HL-60 (cell line): Measurements from ENCODE around the gene C14orf180.

Experiments
- DNase-seq, 2 experiments: peaks; one replicate each; pipeline ENCODE4 v3.0.0-alpha.2; 2010 to 2020; ENCODE audit warnings: low read depth in 1 of 2, low spot score in 1 of 2
- H3K27ac ChIP-seq: fragments of 250-450 bp; sonication (Bioruptor Pico); replicated peaks from 2 replicates; pipeline ENCODE4 v1.5.1; 2020; ENCODE audit warnings: mild to moderate bottlenecking, moderate library complexity
- H3K27me3 ChIP-seq: fragments of 250-450 bp; sonication (Bioruptor Pico); 2 replicates; pipeline ENCODE4 v1.5.1; 2021; ENCODE audit warnings: mild to moderate bottlenecking, moderate library complexity; ENCODE audit not compliant: insufficient read depth, poor library complexity, severe bottlenecking
- H3K4me3 ChIP-seq: replicated peaks from 2 replicates; pipeline ENCODE4 v1.5.1; 2011; ENCODE audit warnings: mild to moderate bottlenecking, control low read depth, low read length; ENCODE audit not compliant: insufficient read depth
- CTCF ChIP-seq: IDR thresholded peaks from one replicate; pipeline ENCODE4 v1.5.1; 2011; ENCODE audit warnings: low read length, control low read depth, inconsistent platforms; ENCODE audit not compliant: insufficient read depth
- GABPA ChIP-seq: IDR thresholded peaks from 2 replicates; pipeline ENCODE4 v1.6.1; 2012; ENCODE audit warnings: low read depth
- POLR2AphosphoS5 ChIP-seq: IDR thresholded peaks from 2 replicates; pipeline ENCODE4 v1.6.1; 2012; ENCODE audit warnings: low read depth
- REST ChIP-seq: IDR thresholded peaks from 2 replicates; pipeline ENCODE4 v1.6.1; 2012; ENCODE audit warnings: low read depth; ENCODE audit not compliant: insufficient replicate concordance
- SPI1 ChIP-seq: IDR thresholded peaks from 2 replicates; pipeline ENCODE4 v1.6.1; 2012; ENCODE audit warnings: low read depth, mild to moderate bottlenecking, borderline replicate concordance

C14orf180 gene

GRCh38 chr14:104580961-104581360 lies 1.4 kb downstream of the C14orf180 start:
- DNase-seq = no peak
- TF ChIP-seq REST (no peak), GABPA (no peak), SPI1 (no peak), POLR2AphosphoS5 (no peak), CTCF (no peak)
- H3K27me3 ChIP-seq = no peaks in the 10 kb centered on the region
- H3K27ac ChIP-seq = no peak overlapping the region
- no peak overlapping the region for H3K4me3 ChIP-seq

GRCh38 chr14:104581521-104581920 lies 2.0 kb downstream of the C14orf180 start:
- no peak overlapping the region for H3K4me3 ChIP-seq
- no peak for DNase-seq
- H3K27me3 ChIP-seq = no peaks in the 10 kb centered on the region
- no peak for TF ChIP-seq CTCF
- TF ChIP-seq GABPA = no peak
- no peak for TF ChIP-seq REST
- no peak for TF ChIP-seq POLR2AphosphoS5
- no peak for TF ChIP-seq SPI1
- H3K27ac ChIP-seq = no peak overlapping the region

- TF ChIP-seq POLR2AphosphoS5 = no peak
- TF ChIP-seq SPI1 = no peak
- TF ChIP-seq GABPA = no peak
- no peak for TF ChIP-seq REST
- TF ChIP-seq CTCF = no peak
- H3K27ac ChIP-seq = no peak overlapping the region
- H3K27me3 ChIP-seq = no peaks in the 10 kb centered on the region
- no peak overlapping the region for H3K4me3 ChIP-seq
- no peak for DNase-seq
Measured at GRCh38 chr14:104582005-104582404, 2.4 kb downstream of the C14orf180 start.
